GM23338 (cell line): ENCODE results near the gene PCK2. TPM values are rescaled to one million over a fixed set of nuclear protein-coding genes. Genes with fewer than 3 reads are reported as not detected.

Source experiments
- ATAC-seq: fragments of 200-7000 bp; cut with Tn5 transposase; 3 replicates; pipeline ENCODE4 v1.9.1; 2020
- DNase-seq: peaks from one replicate; pipeline ENCODE4 v3.0.0-alpha.2; 2015; ENCODE audit warnings: low spot score
- H2AFZ ChIP-seq: fragments of 200-600 bp; sonication (generic); 2 replicates; pipeline ENCODE4 v1.8.0; 2016; ENCODE audit warnings: antibody characterized with exemption, mild to moderate bottlenecking, moderate library complexity
- H3F3A ChIP-seq: fragments of 200-600 bp; sonication (generic); replicated peaks from 2 replicates; pipeline ENCODE4 v1.8.0; 2017; ENCODE audit warnings: antibody characterized with exemption, mixed run types, low read depth
- H3K27ac ChIP-seq: fragments of 200-600 bp; sonication (generic); 2 replicates; pipeline ENCODE4 v1.6.1; 2016; ENCODE audit warnings: low read depth
- H3K27me3 ChIP-seq: fragments of 200-600 bp; sonication (generic); 2 replicates; pipeline ENCODE4 v1.8.0; 2016; ENCODE audit warnings: mild to moderate bottlenecking, mixed run types, moderate library complexity; ENCODE audit not compliant: insufficient read depth
- H3K36me3 ChIP-seq: fragments of 200-600 bp; sonication (generic); 2 replicates; pipeline ENCODE4 v1.8.0; 2016; ENCODE audit warnings: mild to moderate bottlenecking; ENCODE audit not compliant: insufficient read depth
- H3K4me1 ChIP-seq: fragments of 200-600 bp; sonication (generic); 2 replicates; pipeline ENCODE4 v1.8.0; 2016; ENCODE audit warnings: mild to moderate bottlenecking, moderate library complexity; ENCODE audit not compliant: insufficient read depth
- H3K4me2 ChIP-seq: fragments of 200-600 bp; sonication (generic); 2 replicates; pipeline ENCODE4 v1.7.1; 2017; ENCODE audit warnings: mixed run types
- H3K4me3 ChIP-seq: fragments of 200-600 bp; sonication (generic); 2 replicates; pipeline ENCODE4 v1.6.1; 2016; ENCODE audit warnings: mixed run types
- H3K79me2 ChIP-seq: fragments of 200-600 bp; sonication (generic); replicated peaks from 2 replicates; pipeline ENCODE4 v1.8.0; 2017; ENCODE audit warnings: mild to moderate bottlenecking; ENCODE audit not compliant: insufficient read depth
- H3K9me2 ChIP-seq: fragments of 200-600 bp; sonication (generic); 2 replicates; pipeline ENCODE4 v1.8.0; 2017; ENCODE audit not compliant: insufficient read depth
- H4K20me1 ChIP-seq: fragments of 200-600 bp; sonication (generic); replicated peaks from 2 replicates; pipeline ENCODE4 v1.8.0; 2017; ENCODE audit warnings: mild to moderate bottlenecking; ENCODE audit not compliant: insufficient read depth
- H3K27ac Mint-ChIP-seq: 2 replicates; pipeline ENCODE4 v1.8.0; 2020; ENCODE audit warnings: inconsistent platforms, mild to moderate bottlenecking, moderate library complexity, mixed read lengths
- H3K27me3 Mint-ChIP-seq: 3 replicates; pipeline ENCODE4 v1.8.0; 2022; ENCODE audit warnings: low read depth, mild to moderate bottlenecking, moderate library complexity, mixed read lengths, inconsistent platforms; ENCODE audit not compliant: insufficient read depth, poor library complexity
- H3K36me3 Mint-ChIP-seq: 3 replicates; pipeline ENCODE4 v1.8.0; 2021; ENCODE audit warnings: low read depth, mild to moderate bottlenecking, inconsistent platforms, moderate library complexity, mixed read lengths
- H3K4me1 Mint-ChIP-seq: 3 replicates; pipeline ENCODE4 v1.8.0; 2020; ENCODE audit warnings: mild to moderate bottlenecking, inconsistent platforms, mixed read lengths
- H3K4me3 Mint-ChIP-seq: 3 replicates; pipeline ENCODE4 v1.8.0; 2021; ENCODE audit warnings: moderate library complexity, mild to moderate bottlenecking, inconsistent platforms, mixed read lengths
- H3K9me3 Mint-ChIP-seq: 3 replicates; pipeline ENCODE4 v1.8.0; 2020; ENCODE audit warnings: moderate library complexity, mild to moderate bottlenecking, inconsistent platforms, mixed read lengths
- CREB1 ChIP-seq: fragments of 250-450 bp; sonication (Bioruptor Pico); IDR thresholded peaks from 2 replicates; pipeline ENCODE4 v1.5.0; 2020; ENCODE audit warnings: low read depth, mild to moderate bottlenecking, moderate library complexity
- CTCF ChIP-seq, 2 experiments: fragments of 200-600 bp in 1 of 2; sonication (generic) in 1 of 2; conservative IDR thresholded peaks; 2 replicates each; pipeline versions ENCODE4 v1.5.1 to v1.6.1; 2016 to 2017; ENCODE audit warnings: antibody characterized with exemption in 2 of 2, low read depth in 2 of 2, mild to moderate bottlenecking in 2 of 2, moderate library complexity in 1 of 2
- ETS1 ChIP-seq: IDR thresholded peaks from 2 replicates; pipeline ENCODE4 v1.6.1; 2016; ENCODE audit warnings: antibody characterized with exemption
- EZH2phosphoT487 ChIP-seq: fragments of 200-600 bp; sonication (generic); IDR thresholded peaks from one replicate; pipeline ENCODE4 v1.8.1; 2018; ENCODE audit warnings: antibody characterized with exemption; ENCODE audit not compliant: unreplicated experiment
- JUNB ChIP-seq: IDR thresholded peaks from one replicate; pipeline ENCODE4 v1.6.1; 2016; ENCODE audit warnings: antibody characterized with exemption; ENCODE audit not compliant: unreplicated experiment
- POLR2AphosphoS5 ChIP-seq: IDR thresholded peaks from 2 replicates; pipeline ENCODE4 v1.6.1; 2016; ENCODE audit warnings: antibody characterized with exemption, low read depth
- polyA plus RNA-seq: library from polyadenylated mRNA; unstranded; fragments of >200 nt; fragmentation: Nextera tagmentation; extraction: Ambion mirVana; gene quantifications from 2 replicates; pipeline ENCODE4 v1.2.1, GENCODE V29; 2016
- total RNA-seq: library from RNA; depleted of rRNA; stranded (reverse); fragments of >200 nt; shearing (Covaris generic); gene quantifications from 2 replicates; pipeline ENCODE4 v1.2.3, GENCODE V29; 2014

PCK2 gene
- total and polyA plus RNA-seq, 2 experiments from 2014 or later = 53.5 to 103 TPM

DNA sequence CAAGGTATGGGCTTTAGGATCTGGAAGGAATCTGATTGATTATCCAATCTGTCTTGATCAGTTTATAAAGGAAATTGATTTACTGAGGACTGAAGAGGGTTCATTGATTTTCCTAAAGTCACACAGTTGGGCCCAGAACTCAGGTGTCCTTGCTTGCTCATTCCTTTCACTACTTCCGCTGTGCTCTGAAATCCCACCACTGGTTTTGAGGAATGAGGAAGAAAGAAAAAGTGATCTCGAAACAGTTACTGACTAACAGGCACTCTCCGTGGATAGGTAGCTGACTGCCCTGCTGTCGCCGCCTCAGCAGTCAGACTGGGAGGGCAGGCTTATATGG, 36.2 kb downstream of the PCK2 start, which contains the start of gene FITM1:
Gene FITM1, plus strand, starts transcription at position 280 of the 337 bp plus-strand sequence. CDS start 905 bp downstream, outside the sequence.
- H3K27me3 ChIP-seq = no peaks in the 10 kb centered on the region
- H3K4me1 Mint-ChIP-seq = peaks cover 15% of the 10 kb centered on the region
- H3K27me3 Mint-ChIP-seq = peaks cover 5% of the 10 kb centered on the region
- H3K9me3 Mint-ChIP-seq = no peaks in the 10 kb centered on the region
- no peak within 1 kb of the TSS for H3K4me3 ChIP-seq
- no peak within 1 kb of the TSS; the same call in 2 of the 3 replicates for H3K4me3 Mint-ChIP-seq
- H3K79me2 ChIP-seq = no peaks in the 10 kb centered on the region
- no peak for DNase-seq
- H3K27ac Mint-ChIP-seq = no peak within 1 kb of the TSS
- peaks cover 12% of the 10 kb centered on the region for H3F3A ChIP-seq
- H3K36me3 Mint-ChIP-seq = no peaks in the 10 kb centered on the region; the same call in 2 of the 3 replicates
- H4K20me1 ChIP-seq = no peaks in the 10 kb centered on the region
- peaks cover 8% of the 10 kb centered on the region; the same call in 1 of the 2 replicates for H3K4me1 ChIP-seq
- H3K9me2 ChIP-seq = no peaks in the 10 kb centered on the region
- TF ChIP-seq CTCF (conservative IDR thresholded peaks at IDR 0.05; ENCODE audit: low read depth in 2 of 2) (no peak), POLR2AphosphoS5 (no peak), CREB1 (CRISPR knock-in tag) (no peak), EZH2phosphoT487 (no peak), JUNB (no peak), ETS1 (no peak)
- no peak within 1 kb of the TSS for H2AFZ ChIP-seq
- H3K36me3 ChIP-seq = no peaks in the 10 kb centered on the region
- no peak within 1 kb of the TSS for H3K27ac ChIP-seq
- no peak for ATAC-seq
- no peak within 1 kb of the TSS for H3K4me2 ChIP-seq

DNA sequence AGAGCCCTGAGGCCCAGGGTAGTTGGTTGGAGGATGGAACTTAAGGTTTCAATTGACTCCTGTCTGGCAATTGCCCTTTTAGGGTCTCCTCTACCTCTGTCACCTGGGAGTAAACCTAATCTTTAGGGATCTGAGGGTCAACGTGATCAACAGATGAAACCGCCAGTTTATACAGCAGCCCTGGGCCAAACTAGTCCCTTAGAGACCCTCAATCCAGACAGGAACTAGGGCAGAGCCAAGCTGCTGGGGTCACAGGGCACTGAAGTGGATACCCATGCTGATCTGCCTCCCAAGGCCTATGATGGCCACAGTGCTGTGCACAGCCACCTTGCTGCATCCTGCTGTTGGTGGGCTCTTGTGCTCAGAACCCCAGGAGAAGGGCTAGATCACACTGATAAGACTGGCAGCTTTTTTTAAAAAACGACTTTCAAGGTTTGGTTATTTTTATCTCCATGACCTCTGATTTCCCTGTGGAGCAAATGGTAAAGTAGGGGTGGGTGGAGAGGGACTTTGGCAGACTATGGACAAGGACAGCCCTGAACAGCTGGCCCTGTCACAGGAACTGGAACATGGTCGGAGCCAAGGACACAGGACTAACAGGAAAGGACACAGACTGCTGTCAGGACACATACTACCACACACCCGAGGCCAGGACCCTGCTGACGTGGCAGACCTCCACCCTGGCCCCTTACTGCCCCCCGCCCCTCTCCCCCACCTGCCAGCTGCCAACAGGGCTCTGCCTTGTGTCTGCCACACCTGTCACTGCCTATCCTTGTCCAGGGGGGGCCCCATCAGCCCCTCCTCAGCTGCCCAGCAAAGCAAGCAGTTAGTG, 36.8 kb downstream of the PCK2 start:
- Histone ChIP-seq H4K20me1 (no peaks in the 10 kb centered on the region), H3K36me3 (no peaks in the 10 kb centered on the region), H2AFZ (no peak overlapping the region), H3K79me2 (no peaks in the 10 kb centered on the region), H3K27ac (no peak overlapping the region), H3K4me1 (peaks cover 10% of the 10 kb centered on the region; the same call in 1 of the 2 replicates), H3K4me2 (no peak overlapping the region), H3F3A (peaks cover 15% of the 10 kb centered on the region), H3K4me3 (no peak overlapping the region), H3K27me3 (no peaks in the 10 kb centered on the region), H3K9me2 (no peaks in the 10 kb centered on the region)
- DNase-seq (no peak), ATAC-seq (no peak)
- no peak overlapping the region; the same call in 2 of the 3 replicates for H3K4me3 Mint-ChIP-seq
- H3K36me3 Mint-ChIP-seq = no peaks in the 10 kb centered on the region; the same call in 2 of the 3 replicates
- TF ChIP-seq CTCF (conservative IDR thresholded peaks at IDR 0.05; ENCODE audit: low read depth in 2 of 2) = no peak
- no peak for TF ChIP-seq JUNB
- H3K27ac Mint-ChIP-seq = no peak overlapping the region
- peaks cover 5% of the 10 kb centered on the region for H3K27me3 Mint-ChIP-seq
- H3K9me3 Mint-ChIP-seq = no peaks in the 10 kb centered on the region
- H3K4me1 Mint-ChIP-seq = peaks cover 15% of the 10 kb centered on the region
